Duodenal mucosa (tissue), 2 donors: ENCODE results near the gene KRT2.

Experiments used
- H3K27ac ChIP-seq: one replicate; pipeline ENCODE4 v1.7.0; 2013; ENCODE audit warnings: low read depth, low read length
- H3K27me3 ChIP-seq, 2 donors: one replicate each; pipeline ENCODE4 v1.7.0; 2013; ENCODE audit warnings: low read length in 2 of 2, control low read depth in 1 of 2; ENCODE audit not compliant: insufficient read depth in 2 of 2, control insufficient read depth in 1 of 2
- H3K36me3 ChIP-seq, 2 donors: one replicate each; pipeline ENCODE4 v1.7.0; 2013; ENCODE audit warnings: low read length in 2 of 2, control low read depth in 1 of 2; ENCODE audit not compliant: insufficient read depth in 2 of 2, control insufficient read depth in 1 of 2
- H3K4me1 ChIP-seq, 2 donors: one replicate each; pipeline ENCODE4 v1.7.0; 2013; ENCODE audit warnings: low read length in 2 of 2, control low read depth in 1 of 2; ENCODE audit not compliant: insufficient read depth in 2 of 2, control insufficient read depth in 1 of 2
- H3K4me3 ChIP-seq, 2 donors: one replicate each; pipeline ENCODE4 v1.7.0; 2013; ENCODE audit warnings: low read length in 2 of 2, low read depth in 1 of 2
- H3K9ac ChIP-seq, 2 donors: one replicate each; pipeline ENCODE4 v1.7.0; 2013; ENCODE audit warnings: low read length in 2 of 2, low read depth in 1 of 2
- H3K9me3 ChIP-seq, 2 donors: one replicate each; pipeline ENCODE4 v1.7.0; 2013; ENCODE audit warnings: low read length in 2 of 2, control low read depth in 1 of 2; ENCODE audit not compliant: control insufficient read depth in 1 of 2

KRT2 gene

DNA sequence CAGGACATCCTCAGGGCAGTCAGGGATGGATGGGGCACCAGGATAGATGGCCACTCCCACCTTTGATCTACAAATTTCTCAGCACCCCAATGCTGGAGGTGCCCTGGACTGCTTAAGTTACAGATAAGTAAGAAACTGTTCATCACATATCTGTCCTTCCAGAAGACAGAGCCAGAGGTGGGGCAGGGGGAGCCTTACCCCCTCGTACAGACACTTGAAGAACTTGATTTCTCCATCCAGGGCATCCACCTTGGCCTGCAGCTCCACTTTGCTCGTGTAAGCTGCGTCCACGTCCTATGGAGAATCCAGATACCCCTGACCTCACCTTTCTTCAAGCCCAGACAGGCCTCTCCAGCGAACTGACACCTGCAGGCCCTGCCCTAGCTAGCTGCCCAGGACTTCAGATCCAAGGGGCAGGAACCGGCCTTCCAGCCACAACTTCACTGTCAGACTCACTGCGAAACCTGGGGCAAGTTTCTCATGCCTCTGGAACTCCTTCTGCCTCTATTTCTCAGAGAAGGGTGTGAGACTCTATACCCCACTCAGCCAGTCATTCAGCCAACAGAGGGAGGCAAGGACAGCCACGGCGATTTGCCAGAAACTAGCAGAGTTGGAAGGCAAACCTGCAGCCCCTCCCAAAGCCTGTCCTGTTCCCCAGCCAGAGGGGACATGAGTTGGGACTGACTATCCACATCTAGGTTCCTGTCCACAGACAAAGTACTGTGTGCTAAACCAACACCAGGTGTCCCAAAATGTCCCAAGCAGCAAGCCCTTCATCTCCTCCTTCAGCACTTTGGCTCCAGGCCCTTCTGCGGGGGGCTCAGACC is 37.4 kb downstream of the KRT2 start:
- Histone ChIP-seq H3K27ac (no peak overlapping the region), H3K9ac (no peak overlapping the region), H3K4me3 (no peak overlapping the region), H3K27me3 (peaks cover 0 to 6% of the 10 kb centered on the region in 2 donors), H3K36me3 (no peaks in the 10 kb centered on the region), H3K4me1 (peaks cover 8 to 14% of the 10 kb centered on the region in 2 donors), H3K9me3 (no peaks in the 10 kb centered on the region)

DNA sequence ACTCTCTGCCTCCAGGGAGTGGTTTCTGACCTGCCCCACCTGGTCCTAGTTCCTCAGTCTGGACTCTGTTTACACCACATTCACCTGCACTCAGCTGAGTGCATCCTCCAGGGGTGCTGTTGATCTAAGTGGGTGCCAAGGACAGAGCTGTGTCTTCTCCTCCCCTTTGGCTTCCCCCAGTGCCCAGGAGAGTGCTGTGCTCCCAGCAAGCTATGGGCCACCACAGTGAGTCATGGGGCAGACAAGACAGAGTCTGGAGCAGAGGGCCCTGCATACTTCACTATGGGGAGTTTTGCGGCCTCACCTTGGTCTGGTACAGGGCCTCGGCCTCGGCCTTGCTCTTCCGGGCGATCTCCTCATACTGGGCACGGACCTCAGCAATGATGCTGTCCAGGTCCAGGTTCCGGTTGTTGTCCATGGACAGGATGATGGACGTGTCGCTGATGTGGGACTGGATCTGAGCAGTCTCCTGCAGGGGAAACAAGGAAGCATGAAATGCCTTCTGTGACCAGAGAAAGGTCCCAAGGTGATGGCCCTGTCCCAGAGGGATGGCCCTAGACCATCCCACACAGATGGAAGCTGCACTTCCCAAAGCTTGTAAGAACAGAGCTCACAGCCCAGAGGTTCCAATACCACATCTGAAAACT is 38.5 kb downstream of the KRT2 start:
- no peak overlapping the region for H3K4me3 ChIP-seq
- no peaks in the 10 kb centered on the region for H3K9me3 ChIP-seq
- H3K36me3 ChIP-seq, result no peaks in the 10 kb centered on the region
- peaks cover 8 to 14% of the 10 kb centered on the region in 2 donors for H3K4me1 ChIP-seq
- no peak overlapping the region for H3K27ac ChIP-seq
- peaks cover 4 to 9% of the 10 kb centered on the region in 2 donors for H3K27me3 ChIP-seq
- no peak overlapping the region for H3K9ac ChIP-seq

DNA sequence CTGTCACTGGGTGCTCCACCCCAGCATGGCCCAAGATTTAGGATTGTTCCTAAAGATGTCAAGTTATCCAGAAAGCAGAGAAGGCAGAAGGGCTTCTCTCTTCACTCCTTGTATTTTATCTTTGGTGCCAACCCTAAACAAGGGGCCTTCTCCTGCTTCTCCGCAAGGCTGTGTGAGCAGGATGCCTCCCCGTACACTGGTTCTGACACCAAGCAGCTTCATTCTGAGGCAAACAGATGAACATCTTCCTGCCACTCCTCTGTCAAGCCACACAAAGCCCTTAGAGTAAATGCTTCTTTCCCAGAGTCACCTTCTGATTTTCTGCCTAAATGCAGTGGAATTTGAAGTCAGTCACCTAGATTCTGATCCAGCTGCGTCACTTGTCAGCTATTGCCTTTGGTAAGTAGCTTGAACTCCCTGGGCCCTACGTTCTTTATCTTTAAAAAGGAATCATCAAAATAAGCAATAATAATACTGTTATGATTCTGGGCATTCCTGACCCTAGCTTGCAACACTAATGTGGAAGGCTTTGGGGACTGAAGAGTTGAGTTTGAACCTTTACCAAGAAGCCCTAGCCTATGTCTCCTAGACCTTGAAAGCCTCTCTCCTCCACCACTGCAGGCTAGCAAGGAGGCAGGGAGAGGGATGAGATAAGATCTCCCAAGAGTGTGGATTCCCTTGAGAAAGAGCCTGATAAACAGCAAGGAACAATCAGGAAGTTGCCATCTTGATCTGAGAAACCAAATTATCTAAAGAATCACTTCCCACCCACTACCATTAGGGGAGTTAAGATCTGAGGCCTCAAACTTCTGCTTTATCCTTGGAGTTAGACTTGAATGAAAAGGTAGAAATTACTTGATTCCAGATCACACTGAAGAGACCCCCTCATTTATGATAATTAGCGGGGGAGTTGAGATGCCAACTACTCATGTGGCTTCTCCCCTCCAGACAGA is 39.3 kb downstream of the KRT2 start:
- Histone ChIP-seq H3K27me3 (peaks cover 9% of the 10 kb centered on the region in 2 donors), H3K4me1 (peaks cover 8 to 14% of the 10 kb centered on the region in 2 donors), H3K36me3 (no peaks in the 10 kb centered on the region), H3K9ac (no peak overlapping the region), H3K27ac (no peak overlapping the region), H3K9me3 (no peaks in the 10 kb centered on the region), H3K4me3 (no peak overlapping the region)

DNA sequence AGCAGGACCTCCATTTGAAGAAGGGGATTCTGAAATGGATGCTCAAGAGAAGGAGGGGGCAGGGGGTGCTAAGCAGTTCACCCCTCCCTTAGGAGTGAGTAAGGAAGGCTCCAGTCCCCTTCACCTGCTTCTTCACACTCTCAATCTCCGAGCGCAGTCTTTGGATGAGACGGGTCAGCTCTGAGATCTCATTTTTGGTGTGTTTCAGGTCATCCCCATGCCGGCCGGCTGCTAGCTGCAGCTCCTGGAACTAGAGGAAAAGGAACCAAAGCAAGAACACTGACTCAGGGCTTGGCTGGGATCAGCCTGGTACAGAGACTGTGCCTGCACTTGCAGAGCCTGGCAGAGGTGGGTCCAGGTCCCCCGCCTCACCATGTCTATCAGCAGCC is 40.9 kb downstream of the KRT2 start:
- H3K27ac ChIP-seq, result no peak overlapping the region
- H3K9ac ChIP-seq, result no peak overlapping the region
- H3K36me3 ChIP-seq, result no peaks in the 10 kb centered on the region
- H3K27me3 ChIP-seq, result peaks cover 9% of the 10 kb centered on the region in 2 donors
- no peaks in the 10 kb centered on the region for H3K9me3 ChIP-seq
- H3K4me1 ChIP-seq, result no peaks in the 10 kb centered on the region
- H3K4me3 ChIP-seq, result no peak overlapping the region

DNA sequence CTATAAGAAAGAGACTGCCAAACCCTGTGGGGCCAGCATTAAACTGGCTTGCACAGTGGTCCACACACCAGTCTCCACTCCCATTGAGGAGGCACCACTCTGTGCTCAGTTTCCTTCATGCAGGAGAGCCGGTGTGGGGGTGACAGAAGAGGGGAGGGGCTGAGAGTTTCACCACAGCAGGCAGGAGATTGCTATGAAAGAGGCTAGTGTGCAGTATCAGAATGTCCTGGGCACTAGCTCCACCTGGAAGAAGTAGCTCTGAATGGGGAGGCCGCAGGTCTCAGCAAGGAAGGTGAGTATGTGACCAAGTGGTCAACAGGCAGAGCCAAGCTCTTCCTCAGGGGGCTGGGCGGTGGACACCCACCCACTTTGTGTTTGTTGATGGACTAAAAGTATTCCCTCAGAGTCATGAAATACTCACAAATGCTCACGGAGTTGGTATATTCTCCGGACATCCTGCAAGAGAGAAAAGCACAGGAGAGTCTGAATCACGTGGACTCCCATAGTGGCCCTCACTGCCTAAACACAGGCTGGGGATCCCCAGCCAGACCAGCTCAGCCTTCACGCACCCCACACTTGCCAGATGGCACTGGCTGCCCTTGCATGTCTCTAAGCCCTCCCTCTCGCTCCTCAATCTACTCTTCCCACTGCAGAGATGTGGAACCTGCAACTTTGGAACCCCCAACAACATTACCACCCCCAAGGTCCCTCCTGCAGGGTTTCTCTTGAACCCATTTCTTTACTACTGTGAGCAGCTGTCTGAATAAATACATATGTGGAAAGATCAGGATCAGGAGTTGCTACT is 43.0 kb downstream of the KRT2 start:
- Histone ChIP-seq H3K9me3 (no peaks in the 10 kb centered on the region), H3K9ac (no peak overlapping the region), H3K27ac (no peak overlapping the region), H3K4me1 (no peaks in the 10 kb centered on the region), H3K36me3 (no peaks in the 10 kb centered on the region), H3K27me3 (peaks cover 9% of the 10 kb centered on the region in 2 donors), H3K4me3 (no peak overlapping the region)

DNA sequence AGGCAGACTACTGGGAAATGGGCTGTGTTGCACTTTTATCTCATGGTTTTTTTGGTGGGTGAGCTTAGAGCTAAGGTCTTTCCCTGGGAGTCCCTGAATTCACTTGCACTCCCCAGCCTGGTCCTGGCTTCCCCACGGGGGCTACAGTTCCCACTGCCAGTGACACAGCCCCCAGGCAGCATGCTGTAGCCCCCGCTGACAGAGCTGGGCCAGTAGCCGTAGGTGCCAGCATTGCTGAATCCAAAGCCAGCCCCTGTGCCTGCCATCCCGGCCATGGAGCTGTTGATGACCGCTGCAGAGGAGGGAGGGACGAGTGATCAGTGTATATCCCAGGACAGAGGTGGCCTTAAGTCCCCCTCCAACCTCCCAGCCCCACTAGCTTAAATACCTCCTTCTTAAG is 43.9 kb downstream of the KRT2 start:
- Histone ChIP-seq H3K27me3 (peaks cover 9% of the 10 kb centered on the region in 2 donors), H3K36me3 (no peaks in the 10 kb centered on the region), H3K4me1 (no peaks in the 10 kb centered on the region), H3K9ac (no peak overlapping the region), H3K27ac (no peak overlapping the region), H3K9me3 (no peaks in the 10 kb centered on the region), H3K4me3 (no peak overlapping the region)

DNA sequence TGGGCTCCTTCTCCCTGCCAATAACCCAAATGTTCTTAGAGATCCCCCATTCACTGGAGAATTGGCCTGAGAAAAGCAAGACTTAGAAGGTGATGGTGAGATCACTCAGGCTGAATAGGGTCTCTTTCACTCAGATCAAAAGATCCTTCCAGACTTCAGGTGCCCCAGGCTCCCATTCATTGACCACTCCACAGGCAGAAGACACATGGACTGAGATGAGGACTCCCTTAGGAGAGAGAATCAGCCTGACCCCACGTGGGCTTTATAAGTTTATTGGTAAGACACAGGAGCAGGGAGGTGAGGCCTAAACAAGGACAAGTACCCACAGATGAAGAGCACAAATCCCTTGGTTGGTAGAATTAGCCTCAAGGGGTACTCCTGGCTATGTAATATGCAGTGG is 44.7 kb downstream of the KRT2 start:
- H3K27ac ChIP-seq, result no peak overlapping the region
- no peaks in the 10 kb centered on the region for H3K36me3 ChIP-seq
- H3K27me3 ChIP-seq, result peaks cover 9 to 11% of the 10 kb centered on the region in 2 donors
- no peaks in the 10 kb centered on the region for H3K4me1 ChIP-seq
- no peak overlapping the region for H3K4me3 ChIP-seq
- H3K9ac ChIP-seq, result no peak overlapping the region
- no peaks in the 10 kb centered on the region for H3K9me3 ChIP-seq

DNA sequence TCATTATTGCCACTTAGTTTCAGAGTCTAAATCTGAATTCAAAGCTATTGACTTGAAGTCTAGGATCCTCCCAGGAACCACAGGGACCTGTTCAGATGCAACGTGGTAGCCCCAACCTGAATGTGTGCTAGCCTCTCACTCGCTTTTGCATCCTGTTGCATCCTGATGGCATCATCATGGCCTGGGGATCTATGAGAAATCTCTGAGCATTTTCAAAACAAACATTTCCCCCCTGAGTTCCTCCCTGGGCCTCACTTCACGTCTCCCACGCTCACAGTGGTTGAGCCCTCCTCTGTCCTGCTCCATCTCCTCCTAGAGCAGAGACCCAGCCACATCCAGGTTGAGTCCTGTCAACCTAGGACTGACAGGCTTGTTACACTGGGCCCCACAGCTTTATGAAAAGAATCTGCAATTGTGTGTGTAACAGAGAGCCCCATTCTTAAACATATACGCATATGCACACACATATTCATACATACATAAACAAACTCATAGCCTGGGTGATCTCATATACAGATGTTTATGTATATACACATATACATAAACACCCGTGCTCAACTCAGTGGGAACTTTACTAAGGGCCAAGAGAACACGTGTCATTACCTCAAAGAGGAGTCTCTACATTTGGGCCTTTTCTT is 45.3 kb downstream of the KRT2 start:
- H3K27ac ChIP-seq, result no peak overlapping the region
- no peaks in the 10 kb centered on the region for H3K4me1 ChIP-seq
- no peaks in the 10 kb centered on the region for H3K9me3 ChIP-seq
- H3K27me3 ChIP-seq, result peaks cover 11 to 13% of the 10 kb centered on the region in 2 donors
- no peak overlapping the region for H3K4me3 ChIP-seq
- no peaks in the 10 kb centered on the region for H3K36me3 ChIP-seq
- H3K9ac ChIP-seq, result no peak overlapping the region

DNA sequence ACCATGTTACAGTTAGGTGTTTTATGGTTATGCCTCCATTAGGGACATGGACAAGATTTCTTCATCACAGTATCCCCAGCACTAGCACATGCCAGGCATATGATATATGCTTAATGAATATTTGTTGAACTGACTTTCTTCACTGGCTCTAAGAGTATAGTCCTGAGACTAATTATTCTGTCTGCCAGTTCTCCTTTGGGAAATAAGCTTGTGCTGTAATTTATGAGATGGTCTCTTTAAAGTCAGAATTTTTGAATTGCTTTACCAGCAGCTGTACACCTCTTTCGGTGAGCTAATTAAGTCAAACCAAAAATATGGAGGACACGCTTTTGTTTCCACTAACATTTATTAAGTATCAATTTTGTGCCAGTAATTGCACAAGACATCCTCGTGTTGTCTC is 45.9 kb downstream of the KRT2 start:
- peaks cover 12 to 16% of the 10 kb centered on the region in 2 donors for H3K27me3 ChIP-seq
- H3K36me3 ChIP-seq, result no peaks in the 10 kb centered on the region
- H3K4me3 ChIP-seq, result no peak overlapping the region
- no peaks in the 10 kb centered on the region for H3K9me3 ChIP-seq
- no peak overlapping the region for H3K9ac ChIP-seq
- H3K4me1 ChIP-seq, result no peaks in the 10 kb centered on the region
- no peak overlapping the region for H3K27ac ChIP-seq
